Activated CD8-positive, alpha-beta T cell treated with anti-CD3 and anti-CD28 coated beads for 36 hours (primary cell): ENCODE results near the gene SLC36A4. TPM values are rescaled to one million over a fixed set of nuclear protein-coding genes. Genes with fewer than 3 reads are reported as not detected.

ENCODE experiments used
- ATAC-seq: fragments of 200-7000 bp; cut with Tn5 transposase; one replicate; pipeline ENCODE4 v1.10.0; 2021; ENCODE audit warnings: mild to moderate bottlenecking, moderate library complexity
- CTCF ChIA-PET: fragments of 350-600 bp; sonication (Branson Sonifier 250); formaldehyde crosslinking; loops from one replicate; lab custom pipeline; 2021; ENCODE audit warnings: antibody characterized with exemption; lab: Charles Lee
- POLR2A ChIA-PET: fragments of 350-600 bp; sonication (Branson Sonifier 250); formaldehyde crosslinking; loops from one replicate; lab custom pipeline; 2021; ENCODE audit warnings: antibody characterized with exemption; lab: Charles Lee
- DNase-seq: peaks from one replicate; pipeline ENCODE4 v3.0.0-alpha.2; 2020
- H3K27ac Mint-ChIP-seq: one replicate; pipeline ENCODE4 v1.8.0; 2021; ENCODE audit warnings: mild to moderate bottlenecking, mixed read lengths
- H3K27me3 Mint-ChIP-seq: one replicate; pipeline ENCODE4 v1.8.0; 2021; ENCODE audit warnings: mixed read lengths
- H3K36me3 Mint-ChIP-seq: one replicate; pipeline ENCODE4 v1.8.0; 2021; ENCODE audit warnings: low read depth, mixed read lengths
- H3K4me1 Mint-ChIP-seq: one replicate; pipeline ENCODE4 v1.8.0; 2021; ENCODE audit warnings: low read depth, mixed read lengths
- H3K4me3 Mint-ChIP-seq: one replicate; pipeline ENCODE4 v1.8.0; 2021; ENCODE audit warnings: mild to moderate bottlenecking, moderate library complexity, mixed read lengths
- H3K9me3 Mint-ChIP-seq: one replicate; pipeline ENCODE4 v1.8.0; 2021; ENCODE audit warnings: mixed read lengths
- intact Hi-C: fragments of 100-400 bp; cut with micrococcal nuclease; formaldehyde crosslinking; loops from one replicate; pipeline ENCODE4 v1.10.0; 2022
- total RNA-seq, 2 experiments: library from RNA; stranded (reverse); gene quantifications; one replicate each; pipeline ENCODE4 v1.2.3, GENCODE V29; 2021
- TF ChIP-seq, protein P1 (sequence below): fragments of 200-600 bp; IDR thresholded peaks from one replicate; pipeline ENCODE4 v1.8.0; 2022; ENCODE audit warnings: antibody characterized with exemption, mild to moderate bottlenecking

The SLC36A4 gene
- total RNA-seq, 2 experiments from 2014 or later, result 17.5 to 17.9 TPM

DNA sequence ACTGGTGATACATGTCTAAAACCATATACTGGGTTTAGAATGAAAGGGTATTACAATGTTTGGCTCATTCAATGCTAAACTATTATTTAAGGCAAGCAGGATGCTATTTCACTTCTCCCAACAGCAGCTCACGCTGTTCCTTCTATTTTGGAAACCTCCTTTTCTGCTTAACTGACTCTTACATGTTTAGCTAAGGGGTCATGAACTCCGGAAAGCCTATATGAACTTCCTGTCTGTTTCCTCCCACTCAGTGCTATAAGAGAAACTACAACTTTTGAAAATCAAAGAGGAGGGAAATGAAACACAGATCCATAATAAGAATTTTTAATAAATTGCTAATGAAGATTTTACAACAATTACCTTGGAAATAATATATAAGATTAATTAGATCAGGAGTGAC, 30.9 kb downstream of the SLC36A4 start:
- TF ChIP-seq, protein P1, sequence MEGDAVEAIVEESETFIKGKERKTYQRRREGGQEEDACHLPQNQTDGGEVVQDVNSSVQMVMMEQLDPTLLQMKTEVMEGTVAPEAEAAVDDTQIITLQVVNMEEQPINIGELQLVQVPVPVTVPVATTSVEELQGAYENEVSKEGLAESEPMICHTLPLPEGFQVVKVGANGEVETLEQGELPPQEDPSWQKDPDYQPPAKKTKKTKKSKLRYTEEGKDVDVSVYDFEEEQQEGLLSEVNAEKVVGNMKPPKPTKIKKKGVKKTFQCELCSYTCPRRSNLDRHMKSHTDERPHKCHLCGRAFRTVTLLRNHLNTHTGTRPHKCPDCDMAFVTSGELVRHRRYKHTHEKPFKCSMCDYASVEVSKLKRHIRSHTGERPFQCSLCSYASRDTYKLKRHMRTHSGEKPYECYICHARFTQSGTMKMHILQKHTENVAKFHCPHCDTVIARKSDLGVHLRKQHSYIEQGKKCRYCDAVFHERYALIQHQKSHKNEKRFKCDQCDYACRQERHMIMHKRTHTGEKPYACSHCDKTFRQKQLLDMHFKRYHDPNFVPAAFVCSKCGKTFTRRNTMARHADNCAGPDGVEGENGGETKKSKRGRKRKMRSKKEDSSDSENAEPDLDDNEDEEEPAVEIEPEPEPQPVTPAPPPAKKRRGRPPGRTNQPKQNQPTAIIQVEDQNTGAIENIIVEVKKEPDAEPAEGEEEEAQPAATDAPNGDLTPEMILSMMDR, result no peak
- Mint-ChIP-seq H3K9me3 (no peaks in the 10 kb centered on the region), H3K27me3 (no peaks in the 10 kb centered on the region), H3K36me3 (peaks cover 24% of the 10 kb centered on the region), H3K27ac (no peak overlapping the region), H3K4me1 (peaks cover 4% of the 10 kb centered on the region), H3K4me3 (no peak overlapping the region)
- ChIA-PET POLR2A (no interaction called here), CTCF (no interaction called here)
- intact Hi-C loops, result no loop called here
- ATAC-seq (no peak), DNase-seq (no peak)

DNA sequence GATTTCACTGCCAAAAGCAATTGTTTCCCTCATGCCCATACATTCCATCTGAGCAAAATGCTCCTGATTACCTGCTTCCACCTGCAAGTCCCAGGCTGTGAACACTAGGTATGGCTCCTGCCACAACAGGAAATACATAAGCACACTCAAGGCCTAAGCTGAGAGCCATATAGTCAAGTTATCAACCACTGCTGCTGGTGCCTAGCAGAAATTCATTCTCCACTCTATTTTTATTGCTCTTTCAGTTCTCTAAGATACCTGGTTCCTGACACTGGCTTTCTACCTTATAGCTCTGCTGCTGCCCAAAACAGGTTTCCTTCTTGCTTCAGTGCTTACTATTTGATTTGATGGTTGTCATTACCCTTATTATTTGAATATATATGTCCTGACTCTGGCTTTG, 31.6 kb downstream of the SLC36A4 start:
- TF ChIP-seq, protein P1, result no peak
- DNase-seq, result no peak
- H3K27ac Mint-ChIP-seq, result no peak overlapping the region
- no peak for ATAC-seq
- H3K9me3 Mint-ChIP-seq, result no peaks in the 10 kb centered on the region
- no peaks in the 10 kb centered on the region for H3K27me3 Mint-ChIP-seq
- H3K36me3 Mint-ChIP-seq, result peaks cover 29% of the 10 kb centered on the region
- POLR2A ChIA-PET, result no interaction called here
- peaks cover 4% of the 10 kb centered on the region for H3K4me1 Mint-ChIP-seq
- CTCF ChIA-PET, result no interaction called here
- intact Hi-C loops, result no loop called here
- no peak overlapping the region for H3K4me3 Mint-ChIP-seq

DNA sequence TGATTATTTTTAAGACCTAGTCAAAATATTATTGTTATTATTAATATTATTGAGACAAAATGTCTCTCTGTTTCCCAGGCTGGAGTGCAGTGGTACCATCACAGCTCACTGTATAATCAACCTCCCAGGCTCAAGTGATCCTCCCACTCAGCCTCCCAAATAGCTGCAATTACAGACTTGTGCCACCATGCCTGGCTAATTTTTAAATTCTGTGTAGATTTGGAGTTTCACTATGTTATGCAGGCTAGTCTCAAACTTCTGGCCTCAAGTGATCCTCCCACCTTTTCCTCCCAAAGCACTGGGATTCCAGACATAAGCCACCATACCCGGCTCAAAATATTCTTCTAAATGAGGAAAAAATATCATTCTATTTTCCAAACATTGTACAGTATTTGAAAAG, 37.0 kb downstream of the SLC36A4 start:
- Mint-ChIP-seq H3K36me3 (peaks cover 44% of the 10 kb centered on the region), H3K4me1 (no peaks in the 10 kb centered on the region), H3K27me3 (no peaks in the 10 kb centered on the region), H3K27ac (no peak overlapping the region), H3K4me3 (no peak overlapping the region), H3K9me3 (peaks cover 5% of the 10 kb centered on the region)
- CTCF ChIA-PET, result interaction anchor here (1.0 to 1.1 kb wide), 2 partner anchors 11 to 14 kb away, joined by 3 read pairs; no protein-coding TSS in a partner anchor
- ATAC-seq (no peak), DNase-seq (no peak)
- POLR2A ChIA-PET, result no interaction called here
- TF ChIP-seq, protein P1, result no peak
- intact Hi-C loops, result no loop called here

DNA sequence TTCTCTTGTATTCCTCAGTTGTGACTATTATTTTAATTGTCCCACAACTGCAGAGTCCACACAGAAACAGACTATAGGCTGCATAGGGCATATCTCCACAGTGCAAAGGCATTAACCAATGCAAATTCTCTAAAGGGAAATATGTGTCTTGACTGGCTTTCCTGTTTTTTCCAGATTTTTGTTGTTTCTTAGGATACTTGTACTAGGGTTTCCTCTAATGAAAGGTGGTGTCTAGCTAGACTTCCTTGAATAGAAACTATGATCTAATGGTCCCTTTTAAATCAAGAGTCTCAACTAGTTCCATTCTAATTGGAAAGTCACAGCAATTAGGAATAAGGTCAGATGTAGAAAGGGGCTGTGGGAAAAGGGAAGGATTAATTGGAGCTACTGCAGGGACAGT, 37.6 kb downstream of the SLC36A4 start:
- intact Hi-C loops, result no loop called here
- Mint-ChIP-seq H3K36me3 (peaks cover 48% of the 10 kb centered on the region), H3K27me3 (no peaks in the 10 kb centered on the region), H3K27ac (no peak overlapping the region), H3K4me3 (no peak overlapping the region), H3K4me1 (no peaks in the 10 kb centered on the region), H3K9me3 (peaks cover 7% of the 10 kb centered on the region)
- TF ChIP-seq, protein P1, result no peak
- ChIA-PET CTCF (interaction anchor here (1.0 to 1.1 kb wide), 2 partner anchors 10 to 13 kb away, joined by 3 read pairs; no protein-coding TSS in a partner anchor), POLR2A (no interaction called here)
- no peak for ATAC-seq
- no peak for DNase-seq

DNA sequence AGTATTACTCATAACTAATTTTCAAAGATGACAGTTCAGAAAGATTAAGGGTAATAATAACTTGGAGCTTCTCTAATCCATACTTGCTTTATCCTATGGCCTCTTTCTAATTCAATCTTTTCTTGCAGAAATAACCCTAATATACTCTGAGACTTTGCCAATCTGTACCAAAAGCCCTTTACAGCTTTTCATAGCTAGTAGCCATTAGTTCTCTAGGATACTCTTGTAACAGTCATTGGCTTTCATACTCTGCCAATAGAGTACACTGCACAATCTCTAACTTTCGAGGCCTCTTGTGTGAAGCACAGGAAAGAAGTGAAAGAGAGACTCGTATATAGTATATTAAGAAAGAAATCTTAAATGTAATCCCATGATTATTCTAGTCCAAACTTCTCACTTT, 38.1 kb downstream of the SLC36A4 start:
- no peaks in the 10 kb centered on the region for H3K27me3 Mint-ChIP-seq
- peaks cover 46% of the 10 kb centered on the region for H3K36me3 Mint-ChIP-seq
- H3K4me3 Mint-ChIP-seq, result no peak overlapping the region
- no peak for DNase-seq
- ATAC-seq, result no peak
- CTCF ChIA-PET, result interaction anchor here (1.1 kb wide), 1 partner anchor 10 kb away, joined by 3 read pairs; no protein-coding TSS in a partner anchor
- no peaks in the 10 kb centered on the region for H3K4me1 Mint-ChIP-seq
- POLR2A ChIA-PET, result no interaction called here
- intact Hi-C loops, result no loop called here
- peaks cover 7% of the 10 kb centered on the region for H3K9me3 Mint-ChIP-seq
- TF ChIP-seq, protein P1, result no peak
- no peak overlapping the region for H3K27ac Mint-ChIP-seq
